ENCODE measurements around the gene ZNF813.
A peak's percentile ranks its signal among the peaks of the same experiment; 100 is the strongest.
"Not testable (repeated sequence)": the region's sequence is repeated elsewhere in the genome, so short reads cannot be mapped to it uniquely, and the experiment has no call there.

ZNF813 gene

DNA sequence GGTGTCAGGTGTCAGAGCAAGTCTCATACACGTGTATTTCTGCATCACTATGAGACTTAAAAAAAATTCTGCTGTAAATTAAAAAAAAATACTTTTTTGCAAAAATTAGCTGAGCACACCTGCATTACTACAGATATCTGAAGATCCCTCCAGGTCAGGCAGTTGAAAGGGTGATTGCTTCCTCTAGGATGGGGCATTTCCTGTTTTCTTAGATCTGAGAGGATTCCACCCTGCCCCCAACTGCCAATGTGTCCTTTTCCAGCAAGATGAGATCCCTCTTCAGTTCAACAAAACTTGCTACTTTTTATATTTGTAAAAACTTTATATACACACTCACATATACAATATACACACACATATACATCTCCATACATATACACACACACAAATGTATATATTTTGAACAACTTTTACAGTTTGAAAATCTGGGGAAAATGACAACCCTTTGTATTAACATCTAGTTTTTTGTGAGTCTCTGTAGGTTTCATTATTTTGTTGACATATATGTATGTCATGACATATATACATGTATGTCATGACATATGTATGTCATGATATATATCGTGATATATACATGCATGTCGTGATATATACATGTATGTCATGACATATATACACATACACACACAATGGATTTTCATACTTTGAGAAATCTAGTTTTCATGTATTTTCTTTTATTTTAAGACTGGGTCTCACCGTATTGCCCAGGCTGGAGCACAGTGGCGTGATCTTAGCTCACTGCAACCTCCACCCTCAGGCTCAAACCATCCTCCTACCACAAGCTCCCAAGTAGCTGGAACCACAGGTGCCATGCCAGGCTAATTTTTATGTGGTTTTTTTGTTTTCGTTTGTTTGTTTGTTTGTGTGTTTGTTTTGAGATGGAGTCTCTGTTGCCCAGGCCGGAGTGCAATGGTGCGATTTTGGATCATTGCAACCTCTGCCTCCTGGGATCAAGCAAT, 17.8 kb downstream of the ZNF813 start:
- DNase-seq: no peak

DNA sequence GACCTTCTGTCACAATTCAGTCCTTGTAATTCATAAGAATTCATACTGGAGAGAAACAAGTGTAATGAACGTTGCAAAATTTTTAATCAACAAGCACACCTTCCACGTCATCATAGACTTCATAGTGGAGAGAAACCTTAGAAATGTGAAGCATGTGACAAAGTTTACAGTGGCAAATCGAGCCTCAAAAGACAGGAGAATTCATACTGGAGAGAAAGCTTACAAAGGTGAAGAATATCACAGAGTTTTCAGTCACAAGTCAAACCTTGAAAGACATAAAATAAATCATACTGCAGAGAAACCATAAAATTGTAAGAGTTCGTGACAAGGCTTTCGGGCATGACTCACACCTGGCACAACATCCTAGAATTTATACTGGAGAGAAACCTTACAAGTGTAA, 24.6 kb downstream of the ZNF813 start:
- no peak for DNase-seq

DNA sequence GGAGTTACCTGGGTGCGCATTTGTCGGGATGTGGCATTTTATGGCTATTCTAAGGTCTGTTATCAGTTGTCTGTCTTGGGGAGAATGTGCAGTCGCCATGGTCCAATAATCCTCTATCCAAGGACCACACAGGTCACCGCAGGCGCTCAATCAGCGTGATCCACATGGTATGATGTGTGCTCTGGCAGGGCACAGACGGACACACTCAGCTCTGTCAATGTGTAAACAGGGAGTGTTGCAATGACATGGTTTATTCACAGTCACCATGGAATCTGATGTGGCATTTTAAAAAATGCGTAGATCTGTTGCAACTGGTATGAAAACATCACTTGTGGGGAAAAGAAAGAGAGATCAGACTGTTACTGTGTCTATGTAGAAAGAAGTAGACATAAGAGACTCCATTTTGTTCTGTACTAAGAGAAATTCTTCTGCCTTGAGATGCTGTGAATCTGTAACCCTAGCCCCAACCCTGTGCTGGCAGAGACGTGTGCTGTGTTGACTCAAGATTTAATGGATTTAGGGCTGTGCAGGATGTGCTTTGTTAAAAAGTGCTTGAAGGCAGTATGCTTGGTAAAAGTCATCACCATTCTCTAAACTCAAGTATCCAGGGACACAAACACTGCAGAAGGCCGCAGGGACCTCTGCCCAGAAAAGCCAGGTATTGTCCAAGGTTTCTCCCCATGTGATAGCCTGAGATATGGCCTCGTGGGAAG, 29.9 kb downstream of the ZNF813 start:
- DNase-seq: not testable (repeated sequence)

DNA sequence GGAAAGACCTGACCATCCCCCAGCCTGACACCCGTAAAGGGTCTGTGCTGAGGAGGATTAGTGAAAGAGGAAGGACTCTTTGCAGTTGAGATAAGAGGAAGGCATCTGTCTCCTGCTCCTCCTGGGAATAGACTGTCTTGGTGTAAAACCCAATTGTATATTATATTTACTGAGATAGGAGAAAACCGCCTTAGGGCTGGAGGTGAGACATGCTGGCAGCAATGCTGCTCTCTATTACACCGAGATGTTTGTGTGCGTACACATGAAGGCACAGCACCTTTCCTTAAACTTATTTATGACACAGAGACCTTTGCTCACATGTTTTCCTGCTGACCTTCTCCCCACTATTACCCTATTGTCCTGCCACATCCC, 30.5 kb downstream of the ZNF813 start:
- DNase-seq: not testable (repeated sequence)

DNA sequence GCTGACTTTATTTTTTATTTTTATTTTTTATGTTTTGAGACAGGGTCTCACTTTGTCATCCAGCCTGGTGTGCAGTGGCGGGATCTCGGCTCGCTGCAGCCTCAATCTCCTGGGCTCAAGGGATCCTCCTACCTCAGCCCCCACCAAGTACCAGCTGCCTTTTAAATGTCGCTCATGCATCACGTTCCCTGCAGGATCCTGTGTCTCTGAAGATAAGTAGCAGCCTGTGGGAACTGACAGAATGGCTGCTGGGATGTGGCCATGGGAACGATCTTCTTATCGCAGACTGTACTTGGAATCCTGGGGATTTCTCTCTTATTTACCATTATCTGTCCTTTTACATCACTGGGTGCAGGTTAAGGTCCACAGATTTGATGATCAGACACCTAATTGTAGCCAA, 35.6 kb downstream of the ZNF813 start:
- not testable (repeated sequence) for DNase-seq

DNA sequence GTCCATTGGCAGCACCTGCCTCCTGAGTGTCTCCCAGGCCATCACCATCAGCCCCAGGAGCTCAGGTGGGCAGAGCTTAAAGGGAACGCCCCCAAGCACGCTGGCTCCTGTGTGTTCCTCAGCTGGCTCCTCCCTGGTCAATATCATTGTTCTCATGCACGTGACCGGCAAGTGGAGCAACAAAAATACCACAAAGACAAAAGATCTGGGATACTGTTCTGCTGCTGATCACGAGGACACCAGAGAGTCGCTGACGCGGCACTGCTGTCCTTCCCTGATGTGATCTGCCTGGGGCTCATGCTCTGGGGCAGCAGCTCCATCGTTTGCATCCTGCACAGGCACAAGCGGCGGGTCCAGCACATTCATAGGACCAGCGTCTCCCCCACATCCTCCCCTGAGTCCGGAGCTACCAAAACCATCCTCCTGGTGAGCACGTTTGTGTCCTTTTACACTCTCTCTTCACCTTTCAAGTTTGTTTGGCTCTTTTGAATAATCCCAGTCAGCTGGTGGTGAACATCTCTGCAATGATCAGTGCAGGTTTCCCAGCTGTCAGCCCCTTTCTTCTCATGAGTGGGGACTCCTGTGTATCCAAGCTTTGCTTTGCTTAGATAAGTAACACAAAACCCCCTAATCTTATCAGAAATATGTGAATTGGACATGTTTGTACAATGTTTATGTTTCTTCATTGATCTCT, 36.3 kb downstream of the ZNF813 start:
- peak; percentile 1 for DNase-seq

DNA sequence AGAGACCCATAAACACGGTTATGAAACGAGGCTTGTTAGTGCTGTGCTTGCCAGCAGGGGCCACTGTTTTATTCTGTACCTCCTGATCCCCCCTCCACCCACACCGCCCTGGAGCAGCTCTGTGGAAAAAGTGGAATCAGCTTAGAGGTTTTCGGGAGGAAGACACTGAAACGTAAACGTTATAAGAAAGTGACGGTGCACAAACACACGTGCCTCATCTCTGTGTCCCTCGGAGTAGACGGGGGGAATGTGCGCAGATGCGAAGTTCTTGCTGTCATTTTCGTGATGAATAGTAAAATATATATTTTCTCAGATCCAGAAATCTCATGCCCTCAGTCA, 36.8 kb downstream of the ZNF813 start:
- peak; percentile 0 for DNase-seq

DNA sequence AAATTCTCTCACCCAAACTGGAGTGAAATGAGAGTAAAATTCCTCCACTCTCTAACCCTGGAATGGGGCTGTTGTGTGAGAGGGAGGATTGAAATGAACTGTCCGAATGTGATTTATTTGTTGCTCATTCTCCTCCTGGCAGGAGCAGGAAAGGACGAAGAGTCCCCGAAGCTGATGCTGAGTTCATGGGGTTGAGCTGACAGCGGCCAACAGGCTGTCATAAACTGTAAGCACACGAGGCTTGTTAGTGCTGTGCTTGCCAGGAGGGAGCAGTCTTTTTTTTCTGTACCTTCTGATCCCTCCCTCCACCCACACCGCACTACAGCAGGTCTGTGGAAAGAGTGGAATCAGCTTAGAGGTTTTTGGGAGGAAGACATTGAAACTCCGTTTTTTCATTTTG, 37.4 kb downstream of the ZNF813 start:
- no peak for DNase-seq

DNA sequence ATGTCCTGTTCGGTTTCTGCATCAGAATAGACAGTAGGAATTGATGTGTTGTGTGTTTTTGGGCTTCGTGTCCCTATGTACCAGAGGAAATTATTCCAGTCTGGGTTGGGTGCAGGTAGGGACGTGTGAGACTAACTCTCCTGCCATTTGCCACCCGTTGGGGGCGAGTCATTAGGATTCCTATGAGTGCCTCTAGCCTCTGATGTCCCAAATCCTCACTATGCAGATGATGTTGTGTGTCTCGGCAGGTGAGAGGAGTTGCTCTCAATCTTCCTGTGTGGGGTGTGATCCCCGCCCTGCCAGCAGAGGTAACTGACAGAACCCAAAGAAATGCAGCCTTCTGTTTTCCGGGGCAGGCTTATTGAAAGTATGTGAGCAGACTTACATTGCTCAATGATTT, 39.2 kb downstream of the ZNF813 start:
- DNase-seq: no peak

DNA sequence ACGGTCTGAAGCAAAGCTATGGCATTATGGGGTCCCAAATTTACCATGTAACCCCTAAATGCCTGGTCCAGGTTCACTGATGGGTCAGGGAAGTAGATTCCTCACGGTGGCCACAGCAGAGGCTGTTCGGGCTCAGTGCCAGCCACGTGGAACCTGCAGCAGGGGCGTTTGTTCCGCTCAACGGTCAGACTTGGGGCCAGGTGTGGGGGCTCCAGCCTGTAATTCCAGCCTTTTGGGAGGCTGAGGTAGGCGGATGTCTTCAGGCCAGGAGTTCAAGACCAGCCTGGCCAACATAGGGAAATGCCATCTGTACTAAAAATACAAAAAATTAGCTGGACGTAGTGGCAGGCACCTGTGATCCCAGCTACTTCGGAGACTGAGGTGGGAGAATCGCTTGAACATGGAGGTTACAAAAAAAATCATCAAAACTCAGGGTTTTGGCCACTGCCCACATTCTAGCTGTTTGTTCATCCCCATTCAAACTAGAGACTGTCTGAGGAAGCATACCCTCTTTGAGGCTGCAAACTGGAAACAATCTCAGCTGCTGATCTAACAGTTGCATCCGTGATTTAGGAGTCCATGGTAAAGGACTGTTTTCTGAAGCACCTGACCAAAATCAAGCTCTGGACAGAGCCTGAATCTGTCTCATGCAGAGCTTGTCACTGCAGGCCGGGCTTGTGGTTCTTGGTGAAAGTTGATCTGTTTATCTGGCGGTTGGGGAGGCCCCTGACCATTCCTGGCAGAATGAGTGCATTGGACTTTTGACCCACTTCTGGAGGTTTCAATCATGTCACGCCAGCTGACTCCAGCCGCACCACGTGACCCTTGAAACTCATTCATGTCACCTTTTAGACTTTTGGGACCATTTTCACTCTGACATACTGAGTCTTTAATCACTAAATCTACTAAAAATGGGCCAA, 40.2 kb downstream of the ZNF813 start:
- no peak for DNase-seq

DNA sequence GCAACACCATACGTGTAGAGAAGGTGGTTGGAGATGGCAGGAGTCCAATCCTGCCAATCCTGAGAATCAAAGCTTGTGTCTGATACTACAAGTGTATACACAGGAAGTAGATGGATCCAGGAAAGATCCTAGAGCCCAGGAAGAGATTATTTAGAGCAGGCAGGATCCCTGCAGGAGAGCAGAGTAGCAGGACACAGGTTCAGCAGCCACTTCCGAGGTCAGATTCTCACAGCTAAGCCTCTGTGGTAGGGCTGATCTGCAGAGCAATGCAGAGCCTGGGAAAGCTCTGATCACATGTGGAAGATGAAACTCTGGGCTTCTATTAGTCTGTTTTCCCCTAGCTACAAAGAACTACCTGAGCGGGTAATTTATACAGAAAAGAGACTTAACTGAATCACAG, 41.9 kb downstream of the ZNF813 start:
- DNase-seq: no peak

DNA sequence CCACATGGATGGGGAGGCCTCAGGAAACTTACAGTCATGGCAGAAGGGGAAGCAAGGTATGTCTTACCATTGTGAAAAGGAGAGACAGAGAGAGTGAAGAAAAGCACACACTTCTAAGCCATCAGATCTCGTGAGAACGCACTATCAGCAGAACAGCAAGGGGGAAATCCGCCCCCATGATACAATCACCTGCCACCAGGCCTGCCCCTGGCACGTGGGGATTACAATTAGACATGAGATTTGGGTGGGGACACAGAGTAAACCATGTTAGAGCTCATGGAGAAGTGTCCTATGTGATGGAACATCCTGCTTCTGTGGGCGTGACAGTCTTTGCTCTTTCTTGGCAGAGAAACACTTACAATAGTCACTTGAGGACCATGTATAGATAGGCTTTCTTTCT, 42.3 kb downstream of the ZNF813 start:
- no peak for DNase-seq

DNA sequence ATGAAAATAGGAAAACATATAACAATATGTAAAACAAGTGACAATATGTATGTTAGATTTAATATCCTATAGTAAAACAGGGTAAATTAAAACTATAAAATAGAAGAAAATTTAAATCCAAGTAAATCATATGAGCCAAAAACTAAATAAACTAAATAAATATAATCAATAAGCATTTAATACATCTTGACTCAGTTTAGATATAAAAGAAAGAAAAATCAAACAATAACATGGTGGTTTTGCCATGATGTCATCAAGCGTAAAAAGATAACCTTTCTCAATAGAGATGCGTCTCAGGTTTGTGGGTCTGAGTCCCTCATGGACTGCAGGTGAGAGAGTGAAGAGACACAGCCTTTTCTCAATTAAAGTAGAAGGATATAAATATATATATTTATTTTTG, 43.8 kb downstream of the ZNF813 start:
- no peak for DNase-seq

DNA sequence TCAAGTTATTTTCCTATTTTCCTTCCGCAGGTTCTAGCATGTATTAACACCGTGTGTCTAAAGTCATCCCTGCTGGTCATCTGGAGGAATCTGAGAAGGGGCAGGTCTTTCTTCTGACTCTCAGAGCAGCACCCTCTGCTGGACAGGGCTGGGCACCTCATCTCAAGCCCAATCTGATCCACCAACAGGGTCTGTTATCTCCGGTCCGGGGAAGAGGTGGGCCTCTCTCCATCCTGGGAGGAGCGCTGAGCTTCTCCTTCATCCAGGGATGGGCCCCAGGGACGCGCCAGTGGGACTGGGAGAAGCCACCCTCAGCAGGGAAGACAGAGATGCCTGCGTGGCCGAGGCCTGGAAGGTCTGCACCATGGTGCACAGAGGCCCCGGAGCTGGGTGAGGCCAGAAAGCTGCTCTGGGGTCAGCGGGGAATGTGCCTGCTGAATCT, 44.4 kb downstream of the ZNF813 start:
- peak; percentile 12 for DNase-seq

DNA sequence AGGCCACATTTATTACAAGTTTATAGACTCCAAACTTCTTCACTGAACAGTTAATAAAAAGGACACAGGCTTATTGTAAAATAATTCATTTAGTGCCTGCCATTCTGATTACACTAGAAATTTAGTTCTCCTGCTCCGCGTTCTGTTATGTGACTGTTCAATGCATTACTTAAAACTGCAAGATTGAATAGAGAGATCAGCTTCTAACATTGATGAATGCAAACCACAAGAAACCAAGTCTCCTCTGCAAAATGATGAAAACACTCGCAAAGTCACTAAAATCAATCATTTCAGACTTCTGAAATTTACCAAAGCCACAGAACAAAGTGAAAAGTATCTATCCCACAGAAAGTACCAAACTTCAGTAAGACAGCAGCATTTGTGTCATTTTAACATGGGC, 47.5 kb downstream of the ZNF813 start:
- not testable (repeated sequence) for DNase-seq

DNA sequence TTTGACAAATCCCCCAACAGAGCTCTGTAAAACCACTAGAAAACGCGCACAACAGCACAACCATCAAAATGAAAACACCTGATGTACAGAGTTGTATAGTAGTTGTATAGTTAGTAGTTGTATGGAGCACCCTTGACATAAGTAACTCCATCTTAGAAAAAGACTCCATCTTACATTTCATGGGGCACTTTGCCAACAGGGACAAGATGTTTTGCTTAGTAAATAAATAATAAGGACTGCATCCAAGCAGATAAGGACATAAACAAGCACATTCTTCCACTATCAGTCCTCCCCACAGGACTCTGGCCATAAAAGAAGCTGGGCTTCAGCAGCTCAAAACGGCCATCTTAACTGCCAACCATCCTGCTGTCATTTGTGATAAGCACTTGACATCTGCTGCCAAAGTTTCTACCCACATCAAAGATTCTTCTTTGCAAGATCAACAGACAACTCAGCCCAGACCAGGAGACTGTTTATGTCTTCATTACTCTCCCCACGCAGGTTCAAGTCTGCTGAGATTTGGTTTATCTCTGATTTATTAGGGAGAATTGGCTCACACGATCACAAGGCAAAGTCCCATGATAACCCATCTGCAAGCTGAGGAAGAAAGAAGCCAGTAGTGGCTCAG, 49.7 kb downstream of the ZNF813 start:
- DNase-seq: no peak

DNA sequence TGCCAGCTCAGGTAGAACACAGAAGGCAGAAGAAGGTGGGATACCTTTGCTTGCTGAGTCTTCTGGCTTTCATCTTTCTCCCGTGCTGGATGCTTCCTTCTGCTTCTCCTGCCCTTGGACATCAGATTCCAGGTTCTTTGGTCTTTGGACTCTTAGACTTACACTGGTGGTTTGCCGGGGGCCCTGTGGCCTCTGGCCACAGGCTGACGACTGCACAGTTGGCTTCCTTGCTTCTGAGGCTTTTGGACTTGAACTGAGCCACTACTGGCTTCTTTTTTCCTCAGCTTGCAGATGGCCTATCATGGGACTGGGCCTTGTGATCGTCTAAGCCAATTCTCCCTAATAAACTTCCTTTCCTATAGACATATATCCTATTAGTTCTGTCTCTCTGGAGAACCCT, 50.6 kb downstream of the ZNF813 start:
- DNase-seq: no peak

DNA sequence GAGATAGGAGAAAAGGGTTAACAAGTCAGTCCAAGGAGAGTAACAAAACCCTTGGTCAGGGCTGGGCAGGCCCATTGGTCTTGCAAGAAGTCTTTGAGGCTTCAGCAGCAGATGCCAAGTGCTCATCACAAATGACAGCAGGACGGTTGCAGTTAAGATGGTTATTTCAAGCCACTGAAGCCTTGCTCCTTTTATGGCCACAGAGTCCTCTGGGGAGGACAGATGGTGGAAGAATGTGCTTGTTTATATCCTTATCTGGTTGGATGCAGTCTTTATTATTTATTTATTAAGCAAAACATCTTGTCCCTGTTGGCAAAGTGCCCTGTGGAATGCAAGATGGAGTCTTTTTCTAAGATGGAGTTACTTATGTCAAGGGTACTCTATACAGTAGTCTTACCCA, 51.2 kb downstream of the ZNF813 start:
- no peak for DNase-seq

DNA sequence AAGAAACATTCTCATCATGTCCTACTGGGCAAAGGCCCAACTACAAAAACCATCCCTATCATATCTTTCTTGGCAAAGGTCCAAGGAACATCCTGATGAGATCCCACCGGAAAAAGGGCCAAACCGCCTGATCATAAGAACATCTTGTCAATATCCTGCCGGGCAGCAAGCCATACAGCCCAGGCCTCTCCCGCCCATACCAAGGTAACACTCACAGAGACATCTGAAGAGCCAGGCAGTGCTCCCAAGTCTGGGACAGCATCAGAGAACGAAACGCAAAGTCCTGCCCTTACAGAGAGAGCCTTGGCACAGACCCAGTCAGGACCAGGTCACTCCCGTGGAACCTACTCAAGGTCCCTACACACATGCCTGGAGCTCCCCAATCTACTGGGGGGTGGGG, 51.9 kb downstream of the ZNF813 start:
- DNase-seq: no peak

DNA sequence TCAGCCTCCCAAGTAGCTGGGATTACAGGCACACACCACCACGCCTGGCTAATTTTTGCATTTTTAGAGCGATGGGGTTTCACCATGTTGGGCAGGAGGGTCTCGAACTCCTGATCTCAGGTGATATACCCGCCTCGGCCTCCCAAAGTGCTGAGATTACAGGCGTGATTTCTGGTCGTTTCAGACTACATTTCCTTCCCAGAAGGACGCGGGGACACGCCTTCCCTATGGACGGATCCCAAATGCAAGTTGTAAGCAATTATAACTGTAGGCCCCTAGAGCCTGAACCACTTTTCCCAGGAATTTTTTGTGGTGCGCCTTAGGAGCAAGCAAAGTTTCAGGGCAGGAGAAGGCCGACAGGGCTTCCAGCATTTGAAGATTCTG, 52.6 kb downstream of the ZNF813 start:
- no peak for DNase-seq

DNA sequence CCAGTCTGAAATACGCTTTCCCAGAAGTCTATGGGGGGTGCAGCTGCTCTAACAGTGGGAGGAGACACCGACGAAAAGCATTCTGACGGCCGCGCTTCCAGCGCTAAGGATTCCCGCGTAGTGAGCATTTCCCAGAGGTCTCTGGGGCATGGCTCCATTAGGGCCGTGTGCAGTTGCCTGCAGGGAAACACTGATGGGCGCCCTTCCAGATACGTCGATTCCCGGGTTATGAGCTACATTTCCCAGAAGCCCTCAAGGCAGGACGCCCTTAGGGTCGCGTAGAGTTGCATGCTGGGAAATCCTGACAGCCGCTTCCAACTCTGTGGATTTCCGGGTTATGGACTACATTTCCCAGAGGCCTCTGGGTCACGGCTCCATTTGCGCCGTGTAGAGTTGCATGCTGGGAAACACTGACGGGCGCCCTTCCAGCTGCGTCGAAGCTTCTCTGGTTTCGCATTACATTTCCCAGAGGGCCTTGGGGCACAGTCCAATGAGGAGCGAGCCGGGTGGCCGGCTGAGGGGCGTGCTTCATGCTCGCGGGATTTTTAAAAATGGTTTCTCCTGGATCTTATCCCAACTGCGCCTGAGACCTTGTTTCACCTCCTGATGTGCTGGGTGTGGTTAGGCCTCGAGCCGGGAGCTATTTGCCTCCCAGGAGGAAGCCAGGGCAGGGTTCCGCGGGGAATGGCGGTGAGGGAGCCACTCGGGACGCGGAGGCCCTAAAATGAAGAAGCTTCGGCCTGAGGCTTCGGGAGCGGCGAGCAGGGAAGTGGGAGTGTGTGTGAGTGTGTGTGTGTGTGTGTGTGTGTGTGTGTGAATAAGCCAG, 53.2 kb downstream of the ZNF813 start:
- DNase-seq: peak; percentile 0
